Measurements from ENCODE around the gene ANKRD65. TPM values are rescaled to one million over a fixed set of nuclear protein-coding genes. Genes with fewer than 3 reads are reported as not detected.

ANKRD65 gene
- total and polyA plus RNA-seq, 10 donors = 0.43 to 4.3 (median 1.6) TPM

GRCh38 chr1:1425753-1426495 lies 4.8 kb upstream of the ANKRD65 start:
- DNase-seq = peak; percentile 65
- peaks cover under 1 to 36% (median 18%) of the 10 kb centered on the region in 6 donors for H3K4me1 ChIP-seq
- H3K36me3 ChIP-seq = no peaks in the 10 kb centered on the region
- TF ChIP-seq POLR2A (IDR thresholded peaks at IDR 0.05) = no peak
- TF ChIP-seq, protein P1, sequence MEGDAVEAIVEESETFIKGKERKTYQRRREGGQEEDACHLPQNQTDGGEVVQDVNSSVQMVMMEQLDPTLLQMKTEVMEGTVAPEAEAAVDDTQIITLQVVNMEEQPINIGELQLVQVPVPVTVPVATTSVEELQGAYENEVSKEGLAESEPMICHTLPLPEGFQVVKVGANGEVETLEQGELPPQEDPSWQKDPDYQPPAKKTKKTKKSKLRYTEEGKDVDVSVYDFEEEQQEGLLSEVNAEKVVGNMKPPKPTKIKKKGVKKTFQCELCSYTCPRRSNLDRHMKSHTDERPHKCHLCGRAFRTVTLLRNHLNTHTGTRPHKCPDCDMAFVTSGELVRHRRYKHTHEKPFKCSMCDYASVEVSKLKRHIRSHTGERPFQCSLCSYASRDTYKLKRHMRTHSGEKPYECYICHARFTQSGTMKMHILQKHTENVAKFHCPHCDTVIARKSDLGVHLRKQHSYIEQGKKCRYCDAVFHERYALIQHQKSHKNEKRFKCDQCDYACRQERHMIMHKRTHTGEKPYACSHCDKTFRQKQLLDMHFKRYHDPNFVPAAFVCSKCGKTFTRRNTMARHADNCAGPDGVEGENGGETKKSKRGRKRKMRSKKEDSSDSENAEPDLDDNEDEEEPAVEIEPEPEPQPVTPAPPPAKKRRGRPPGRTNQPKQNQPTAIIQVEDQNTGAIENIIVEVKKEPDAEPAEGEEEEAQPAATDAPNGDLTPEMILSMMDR (IDR thresholded peaks at IDR 0.05 in 8 of 11, conservative IDR thresholded peaks at IDR 0.05 in 3 of 11) = no peak
- no peaks in the 10 kb centered on the region for H3K9me3 ChIP-seq
- intact Hi-C loops (cut with DNase I; ENCODE audit: low total_unique reads) = no loop called here
- H3K27ac ChIP-seq = no peak overlapping the region
- 40 to 56% (median 53%) methylated on average over 12 to 33 of the region's 33 CpGs for WGBS, 5 donors
- H3K27me3 ChIP-seq (replicated peaks in 1 of 7) = peaks cover 0 to 94% (median 23%) of the 10 kb centered on the region in 7 donors
- H3K4me3 ChIP-seq = no peak overlapping the region

- 76 to 92% (median 86%) methylated on average over 8 to 12 of the region's 12 CpGs for WGBS, 5 donors
- intact Hi-C loops (cut with DNase I; ENCODE audit: low total_unique reads) = no loop called here
- Histone ChIP-seq H3K4me3 (no peak overlapping the region), H3K4me1 (peaks cover 0 to 36% (median 17%) of the 10 kb centered on the region in 6 donors), H3K36me3 (no peaks in the 10 kb centered on the region), H3K9me3 (no peaks in the 10 kb centered on the region), H3K27ac (no peak overlapping the region), H3K27me3 (replicated peaks in 1 of 7) (peaks cover 0 to 94% (median 28%) of the 10 kb centered on the region in 7 donors)
- TF ChIP-seq POLR2A (IDR thresholded peaks at IDR 0.05) (no peak), POLR2AphosphoS5 (IDR thresholded peaks at IDR 0.05) (no peak)
- TF ChIP-seq, protein P1 (IDR thresholded peaks at IDR 0.05 in 8 of 11, conservative IDR thresholded peaks at IDR 0.05 in 3 of 11) = no peak
- DNase-seq = peak; percentile 43
These were observed 4.3 kb upstream of the ANKRD65 start for GRCh38 chr1:1425426-1425752.

GRCh38 chr1:1424707-1425106 lies 3.6 kb upstream of the ANKRD65 start:
- peaks cover 0 to 32% (median 11%) of the 10 kb centered on the region in 6 donors for H3K4me1 ChIP-seq
- no peak overlapping the region for H3K27ac ChIP-seq
- no peaks in the 10 kb centered on the region for H3K9me3 ChIP-seq
- H3K27me3 ChIP-seq (replicated peaks in 1 of 7) = peaks cover 0 to 93% (median 30%) of the 10 kb centered on the region in 7 donors
- no peak overlapping the region for H3K4me3 ChIP-seq
- WGBS, 5 donors = 80 to 90% (median 87%) methylated on average over 15 of the region's 15 CpGs
- intact Hi-C loops (cut with DNase I; ENCODE audit: low total_unique reads) = no loop called here
- no peaks in the 10 kb centered on the region for H3K36me3 ChIP-seq
- TF ChIP-seq POLR2A (IDR thresholded peaks at IDR 0.05) (no peak), POLR2AphosphoS5 (IDR thresholded peaks at IDR 0.05) (peak in 1 of 3 donors; percentile 32)
- DNase-seq = peak; percentile 41

- H3K27me3 ChIP-seq (replicated peaks in 1 of 7) = peaks cover 0 to 83% (median 30%) of the 10 kb centered on the region in 7 donors
- no peak overlapping the region for H3K27ac ChIP-seq
- DNase-seq = no peak
- peaks cover 0 to 29% (median 6%) of the 10 kb centered on the region in 6 donors for H3K4me1 ChIP-seq
- WGBS, 5 donors = 75 to 92% (median 88%) methylated on average over 7 of the region's 7 CpGs
- TF ChIP-seq, protein P1 (IDR thresholded peaks at IDR 0.05 in 8 of 11, conservative IDR thresholded peaks at IDR 0.05 in 3 of 11) = no peak
- TF ChIP-seq POLR2A (IDR thresholded peaks at IDR 0.05) (no peak), POLR2AphosphoS5 (IDR thresholded peaks at IDR 0.05) (no peak)
- intact Hi-C loops (cut with DNase I; ENCODE audit: low total_unique reads) = no loop called here
- no peak overlapping the region for H3K4me3 ChIP-seq
- H3K36me3 ChIP-seq = no peaks in the 10 kb centered on the region
- H3K9me3 ChIP-seq = no peaks in the 10 kb centered on the region
These were observed 2.1 kb upstream of the ANKRD65 start for GRCh38 chr1:1423245-1423597.

Measured in spleen (tissue), 11 donors.